SJCRH30 (cell line): ENCODE data around the gene LASP1. TPM values are rescaled to one million over a fixed set of nuclear protein-coding genes. Genes with fewer than 3 reads are reported as not detected.

Experiments used
- DNase-seq, 2 experiments: peaks; one replicate each; pipeline ENCODE4 v3.0.0-alpha.2; 2015 to 2020
- H3K27ac ChIP-seq: fragments of 250-450 bp; sonication (Bioruptor Pico); 2 replicates; pipeline ENCODE4 v1.5.1; 2020; ENCODE audit warnings: mild to moderate bottlenecking, moderate library complexity
- H3K27me3 ChIP-seq: fragments of 250-450 bp; sonication (Bioruptor Pico); 2 replicates; pipeline ENCODE4 v1.5.1; 2020; ENCODE audit warnings: mild to moderate bottlenecking, moderate library complexity
- H3K36me3 ChIP-seq: fragments of 250-450 bp; sonication (Bioruptor Pico); 2 replicates; pipeline ENCODE4 v1.5.1; 2020; ENCODE audit warnings: mild to moderate bottlenecking, moderate library complexity
- H3K4me1 ChIP-seq: fragments of 250-450 bp; sonication (Bioruptor Pico); 2 replicates; pipeline ENCODE4 v1.5.1; 2020; ENCODE audit warnings: mild to moderate bottlenecking, moderate library complexity
- H3K4me3 ChIP-seq: fragments of 250-450 bp; sonication (Bioruptor Pico); 2 replicates; pipeline ENCODE4 v1.5.1; 2020; ENCODE audit warnings: mild to moderate bottlenecking, moderate library complexity
- H3K9me3 ChIP-seq: fragments of 250-450 bp; sonication (Bioruptor Pico); replicated peaks from 2 replicates; pipeline ENCODE4 v1.5.1; 2020; ENCODE audit warnings: mild to moderate bottlenecking, moderate library complexity
- total RNA-seq: library from RNA; depleted of rRNA; stranded (reverse); fragments of >200 nt; shearing (Covaris generic); gene quantifications from 2 replicates; pipeline ENCODE4 v1.2.3, GENCODE V29; 2014

Gene LASP1
- total RNA-seq, 1 experiment from 2014 or later = 38.8 TPM

GRCh38 chr17:38874505-38875400, 4.9 kb downstream of the LASP1 start:
- Histone ChIP-seq H3K27me3 (no peaks in the 10 kb centered on the region), H3K9me3 (no peaks in the 10 kb centered on the region), H3K4me1 (peaks cover 13% of the 10 kb centered on the region), H3K4me3 (no peak overlapping the region), H3K36me3 (no peaks in the 10 kb centered on the region), H3K27ac (no peak overlapping the region)
- DNase-seq = no peak

GRCh38 chr17:38875477-38876075, 5.7 kb downstream of the LASP1 start:
- no peaks in the 10 kb centered on the region for H3K9me3 ChIP-seq
- no peak overlapping the region for H3K4me3 ChIP-seq
- H3K27ac ChIP-seq = no peak overlapping the region
- no peaks in the 10 kb centered on the region for H3K27me3 ChIP-seq
- peaks cover 19% of the 10 kb centered on the region for H3K4me1 ChIP-seq
- no peaks in the 10 kb centered on the region for H3K36me3 ChIP-seq
- no peak for DNase-seq

GRCh38 chr17:38877130-38877851, 7.4 kb downstream of the LASP1 start:
- Histone ChIP-seq H3K4me3 (no peak overlapping the region), H3K27ac (no peak overlapping the region), H3K9me3 (no peaks in the 10 kb centered on the region), H3K4me1 (peaks cover 28% of the 10 kb centered on the region), H3K36me3 (0 out of 2 replicates have a peak, but pooled peaks cover 5% of the 10 kb centered on the region), H3K27me3 (no peaks in the 10 kb centered on the region)
- no peak for DNase-seq

GRCh38 chr17:38879878-38880665, 10.2 kb downstream of the LASP1 start:
- H3K4me3 ChIP-seq = no peak overlapping the region

GRCh38 chr17:38881600-38882191, 11.8 kb downstream of the LASP1 start:
- Histone ChIP-seq H3K4me1 (peaks cover 60% of the 10 kb centered on the region), H3K9me3 (no peaks in the 10 kb centered on the region), H3K27ac (no peak overlapping the region; the same call in 1 of the 2 replicates), H3K4me3 (no peak overlapping the region), H3K27me3 (no peaks in the 10 kb centered on the region), H3K36me3 (0 out of 2 replicates have a peak, but pooled peaks cover 5% of the 10 kb centered on the region)
- DNase-seq = peak; percentile 84

More at GRCh38 chr17:38879878-38880665, 10.2 kb downstream of the LASP1 start:
- peak; percentile 90 to 93 for DNase-seq
- Histone ChIP-seq H3K27ac (peak overlapping the region; percentile 31; the same call in 1 of the 2 replicates), H3K4me1 (peaks cover 49% of the 10 kb centered on the region), H3K9me3 (no peaks in the 10 kb centered on the region), H3K27me3 (no peaks in the 10 kb centered on the region), H3K36me3 (0 out of 2 replicates have a peak, but pooled peaks cover 5% of the 10 kb centered on the region)

- no peak overlapping the region for H3K4me3 ChIP-seq
- H3K27ac ChIP-seq = no peak overlapping the region
- no peak for DNase-seq
- peaks cover 60% of the 10 kb centered on the region for H3K4me1 ChIP-seq
- H3K36me3 ChIP-seq = 0 out of 2 replicates have a peak, but pooled peaks cover 5% of the 10 kb centered on the region
- no peaks in the 10 kb centered on the region for H3K27me3 ChIP-seq
- no peaks in the 10 kb centered on the region for H3K9me3 ChIP-seq
Observed at GRCh38 chr17:38882870-38883269, 13.0 kb downstream of the LASP1 start.

- no peaks in the 10 kb centered on the region for H3K9me3 ChIP-seq
- peaks cover 60% of the 10 kb centered on the region for H3K4me1 ChIP-seq
- no peaks in the 10 kb centered on the region for H3K27me3 ChIP-seq
- H3K27ac ChIP-seq = peak overlapping the region; percentile 23; the same call in 1 of the 2 replicates
- 0 out of 2 replicates have a peak, but pooled peaks cover 7% of the 10 kb centered on the region for H3K36me3 ChIP-seq
- H3K4me3 ChIP-seq = no peak overlapping the region
- peak; percentile 80 to 83 for DNase-seq
Observed at GRCh38 chr17:38883592-38884526, 14.0 kb downstream of the LASP1 start.

GRCh38 chr17:38885044-38885727, 15.3 kb downstream of the LASP1 start:
- peaks cover 51% of the 10 kb centered on the region for H3K4me1 ChIP-seq
- peak in 1 of 2 experiments; percentile 23 for DNase-seq
- H3K27me3 ChIP-seq = no peaks in the 10 kb centered on the region
- 0 out of 2 replicates have a peak, but pooled peaks cover 8% of the 10 kb centered on the region for H3K36me3 ChIP-seq
- H3K4me3 ChIP-seq = no peak overlapping the region
- no peak overlapping the region for H3K27ac ChIP-seq
- no peaks in the 10 kb centered on the region for H3K9me3 ChIP-seq

- no peaks in the 10 kb centered on the region for H3K27me3 ChIP-seq
- H3K9me3 ChIP-seq = no peaks in the 10 kb centered on the region
- H3K27ac ChIP-seq = no peak overlapping the region
- H3K4me3 ChIP-seq = no peak overlapping the region
- H3K36me3 ChIP-seq = 0 out of 2 replicates have a peak, but pooled peaks cover 8% of the 10 kb centered on the region
- H3K4me1 ChIP-seq = peaks cover 43% of the 10 kb centered on the region
- DNase-seq = peak in 1 of 2 experiments; percentile 24
Observed at GRCh38 chr17:38885728-38886642, 16.1 kb downstream of the LASP1 start.

GRCh38 chr17:38886643-38887010, 16.8 kb downstream of the LASP1 start:
- H3K4me3 ChIP-seq = no peak overlapping the region
- no peaks in the 10 kb centered on the region for H3K27me3 ChIP-seq
- 0 out of 2 replicates have a peak, but pooled peaks cover 6% of the 10 kb centered on the region for H3K36me3 ChIP-seq
- peaks cover 37% of the 10 kb centered on the region for H3K4me1 ChIP-seq
- H3K27ac ChIP-seq = no peak overlapping the region
- H3K9me3 ChIP-seq = no peaks in the 10 kb centered on the region
- DNase-seq = no peak

- Histone ChIP-seq H3K4me1 (peaks cover 17% of the 10 kb centered on the region), H3K4me3 (no peak overlapping the region), H3K27ac (no peak overlapping the region), H3K27me3 (no peaks in the 10 kb centered on the region), H3K36me3 (peaks cover 5% of the 10 kb centered on the region; the same call in 1 of the 2 replicates), H3K9me3 (no peaks in the 10 kb centered on the region)
- DNase-seq = no peak
Observed at GRCh38 chr17:38888842-38889241, 19.0 kb downstream of the LASP1 start.
